ENCODE data around the gene TPCN1.

DNA sequence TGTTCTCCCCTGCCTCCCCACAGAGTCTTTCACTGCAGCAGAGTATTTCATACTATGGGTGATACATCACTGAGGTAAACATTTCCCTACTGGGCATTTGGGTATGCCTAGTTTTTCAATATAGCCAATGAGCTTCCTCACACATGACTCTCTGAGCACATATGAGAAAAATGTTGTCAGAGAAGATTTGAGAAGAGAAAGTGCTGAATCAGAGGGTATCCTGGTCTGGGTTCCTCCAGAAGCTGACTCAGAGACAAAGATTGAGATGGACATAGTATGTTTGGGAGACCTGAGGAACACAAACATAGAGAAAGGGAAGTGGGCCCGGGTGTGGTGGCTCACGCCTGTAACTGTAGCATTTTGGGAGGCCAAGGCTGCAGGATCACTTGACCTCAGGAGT is 101.1 kb downstream of the TPCN1 start:
- TF ChIP-seq, protein P1, sequence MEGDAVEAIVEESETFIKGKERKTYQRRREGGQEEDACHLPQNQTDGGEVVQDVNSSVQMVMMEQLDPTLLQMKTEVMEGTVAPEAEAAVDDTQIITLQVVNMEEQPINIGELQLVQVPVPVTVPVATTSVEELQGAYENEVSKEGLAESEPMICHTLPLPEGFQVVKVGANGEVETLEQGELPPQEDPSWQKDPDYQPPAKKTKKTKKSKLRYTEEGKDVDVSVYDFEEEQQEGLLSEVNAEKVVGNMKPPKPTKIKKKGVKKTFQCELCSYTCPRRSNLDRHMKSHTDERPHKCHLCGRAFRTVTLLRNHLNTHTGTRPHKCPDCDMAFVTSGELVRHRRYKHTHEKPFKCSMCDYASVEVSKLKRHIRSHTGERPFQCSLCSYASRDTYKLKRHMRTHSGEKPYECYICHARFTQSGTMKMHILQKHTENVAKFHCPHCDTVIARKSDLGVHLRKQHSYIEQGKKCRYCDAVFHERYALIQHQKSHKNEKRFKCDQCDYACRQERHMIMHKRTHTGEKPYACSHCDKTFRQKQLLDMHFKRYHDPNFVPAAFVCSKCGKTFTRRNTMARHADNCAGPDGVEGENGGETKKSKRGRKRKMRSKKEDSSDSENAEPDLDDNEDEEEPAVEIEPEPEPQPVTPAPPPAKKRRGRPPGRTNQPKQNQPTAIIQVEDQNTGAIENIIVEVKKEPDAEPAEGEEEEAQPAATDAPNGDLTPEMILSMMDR (IDR thresholded peaks at IDR 0.05): no peak
- no peak for TF ChIP-seq ZFX (IDR thresholded peaks at IDR 0.05; ENCODE audit: borderline replicate concordance)

All from 22Rv1 (cell line).